ENCODE results near the gene ORMDL2. TPM values are rescaled to one million over a fixed set of nuclear protein-coding genes. Genes with fewer than 3 reads are reported as not detected.

The ORMDL2 gene
- total RNA-seq, 3 donors from 2014 or later: 42.1 to 97.8 (median 74.2) TPM

- Histone ChIP-seq H3K9me3 (no peaks in the 10 kb centered on the region), H3K4me1 (ENCODE audit: low read depth) (no peaks in the 10 kb centered on the region), H3K4me3 (no peak overlapping the region), H3K36me3 (ENCODE audit: low read depth) (no peaks in the 10 kb centered on the region)
- TF ChIP-seq, protein P1, sequence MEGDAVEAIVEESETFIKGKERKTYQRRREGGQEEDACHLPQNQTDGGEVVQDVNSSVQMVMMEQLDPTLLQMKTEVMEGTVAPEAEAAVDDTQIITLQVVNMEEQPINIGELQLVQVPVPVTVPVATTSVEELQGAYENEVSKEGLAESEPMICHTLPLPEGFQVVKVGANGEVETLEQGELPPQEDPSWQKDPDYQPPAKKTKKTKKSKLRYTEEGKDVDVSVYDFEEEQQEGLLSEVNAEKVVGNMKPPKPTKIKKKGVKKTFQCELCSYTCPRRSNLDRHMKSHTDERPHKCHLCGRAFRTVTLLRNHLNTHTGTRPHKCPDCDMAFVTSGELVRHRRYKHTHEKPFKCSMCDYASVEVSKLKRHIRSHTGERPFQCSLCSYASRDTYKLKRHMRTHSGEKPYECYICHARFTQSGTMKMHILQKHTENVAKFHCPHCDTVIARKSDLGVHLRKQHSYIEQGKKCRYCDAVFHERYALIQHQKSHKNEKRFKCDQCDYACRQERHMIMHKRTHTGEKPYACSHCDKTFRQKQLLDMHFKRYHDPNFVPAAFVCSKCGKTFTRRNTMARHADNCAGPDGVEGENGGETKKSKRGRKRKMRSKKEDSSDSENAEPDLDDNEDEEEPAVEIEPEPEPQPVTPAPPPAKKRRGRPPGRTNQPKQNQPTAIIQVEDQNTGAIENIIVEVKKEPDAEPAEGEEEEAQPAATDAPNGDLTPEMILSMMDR (IDR thresholded peaks at IDR 0.05): no peak
- intact Hi-C loops (cut with DNase I, micrococcal nuclease): no loop called here
- ATAC-seq (no peak), DNase-seq (no peak)
Measured at GRCh38 chr12:55809274-55809673, 8.6 kb upstream of the ORMDL2 start.

- TF ChIP-seq, protein P1 (IDR thresholded peaks at IDR 0.05): no peak
- no peaks in the 10 kb centered on the region for H3K36me3 ChIP-seq (ENCODE audit: low read depth)
- ATAC-seq: no peak
- peaks cover 19% of the 10 kb centered on the region for H3K4me1 ChIP-seq (ENCODE audit: low read depth)
- intact Hi-C loops (cut with DNase I, micrococcal nuclease): loop anchor here in 1 of 2 donors (10.0 kb wide), 1 partner anchor 123 kb away; the partner anchor contains the start of gene DGKA
- no peaks in the 10 kb centered on the region for H3K9me3 ChIP-seq
- no peak overlapping the region for H3K4me3 ChIP-seq
- DNase-seq: no peak
Measured at GRCh38 chr12:55812088-55812487, 5.8 kb upstream of the ORMDL2 start.

GRCh38 chr12:55814257-55814656, 3.6 kb upstream of the ORMDL2 start:
- TF ChIP-seq, protein P1 (IDR thresholded peaks at IDR 0.05): no peak
- no peaks in the 10 kb centered on the region for H3K9me3 ChIP-seq
- intact Hi-C loops (cut with DNase I, micrococcal nuclease): loop anchor here in 1 of 2 donors (10.0 kb wide), 1 partner anchor 121 kb away; the partner anchor contains the start of gene DGKA
- ATAC-seq: no peak
- peaks cover 5% of the 10 kb centered on the region for H3K36me3 ChIP-seq (ENCODE audit: low read depth)
- H3K4me3 ChIP-seq: no peak overlapping the region
- peaks cover 29% of the 10 kb centered on the region for H3K4me1 ChIP-seq (ENCODE audit: low read depth)
- DNase-seq: no peak

DNA sequence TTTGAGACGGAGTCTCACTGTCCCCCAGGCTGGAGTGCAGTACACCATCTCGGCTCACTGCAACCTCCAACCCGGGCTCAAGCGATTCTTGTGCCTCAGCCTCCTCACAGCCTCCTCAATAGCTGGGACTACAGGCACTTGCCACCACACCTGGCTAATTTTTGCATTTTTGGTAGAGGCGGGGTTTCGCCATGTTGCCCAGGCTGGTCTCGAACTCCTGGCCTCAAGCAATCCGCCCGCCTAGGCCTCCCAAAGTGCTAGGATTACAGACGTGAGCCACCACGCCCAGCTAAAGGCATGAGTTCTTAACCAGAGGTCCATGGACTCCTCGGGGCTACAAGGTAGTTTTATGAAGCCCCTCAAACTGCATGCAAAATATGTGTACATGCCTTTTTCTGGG, 2.4 kb upstream of the ORMDL2 start:
- DNase-seq (no peak), ATAC-seq (no peak)
- H3K36me3 ChIP-seq (ENCODE audit: low read depth): peaks cover 10% of the 10 kb centered on the region
- no peak overlapping the region for H3K4me3 ChIP-seq
- intact Hi-C loops (cut with DNase I, micrococcal nuclease): loop anchor here in 1 of 2 donors (10.0 kb wide), 1 partner anchor 119 kb away; the partner anchor contains the start of gene DGKA
- no peaks in the 10 kb centered on the region for H3K9me3 ChIP-seq
- peaks cover 32% of the 10 kb centered on the region for H3K4me1 ChIP-seq (ENCODE audit: low read depth)
- TF ChIP-seq, protein P1 (IDR thresholded peaks at IDR 0.05): no peak

DNA sequence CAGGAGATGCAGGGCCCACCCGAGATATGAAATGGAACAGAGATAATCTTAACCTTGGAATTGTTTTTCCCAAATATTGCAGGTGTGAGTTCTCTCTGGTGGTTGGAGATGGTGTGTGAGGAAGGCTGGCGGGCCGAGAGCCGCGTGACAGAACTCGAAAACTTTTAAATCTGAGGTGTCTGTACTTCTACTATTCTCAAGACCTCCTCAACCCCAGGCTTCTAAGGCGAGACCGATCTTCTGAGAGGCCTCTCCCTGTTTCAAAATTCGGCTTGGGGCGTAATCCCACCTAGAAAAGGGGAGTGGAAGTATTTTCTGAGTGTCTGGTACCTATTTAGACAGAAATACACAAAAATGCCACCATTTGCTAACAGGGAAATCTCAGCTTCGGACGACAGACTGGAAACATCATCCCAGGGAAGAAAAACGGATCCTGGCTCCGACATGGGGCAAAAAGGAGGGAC, 928 bp upstream of the ORMDL2 start:
- TF ChIP-seq, protein P1 (IDR thresholded peaks at IDR 0.05): no peak
- Histone ChIP-seq H3K36me3 (ENCODE audit: low read depth) (peaks cover 13% of the 10 kb centered on the region), H3K9me3 (no peaks in the 10 kb centered on the region), H3K4me3 (peak overlapping the region; percentile 67), H3K4me1 (ENCODE audit: low read depth) (peaks cover 32% of the 10 kb centered on the region)
- ATAC-seq (no peak), DNase-seq (no peak)
- intact Hi-C loops (cut with DNase I, micrococcal nuclease): loop anchor here in 1 of 2 donors (10.0 kb wide), 1 partner anchor 118 kb away; the partner anchor contains the start of gene DGKA

Measured in mucosa of descending colon (tissue), 3 donors.